ENCODE data around the gene RPF1.

The RPF1 gene

GRCh38 chr1:84492726-84493125, 13.7 kb downstream of the RPF1 start:
- Histone ChIP-seq H3K18ac (ENCODE audit: low read length) (no peak overlapping the region), H3K4ac (ENCODE audit: low read length) (no peak overlapping the region), H3K14ac (ENCODE audit: low read length) (no peak overlapping the region), H3K4me3 (ENCODE audit: low read length in 2 of 2) (no peak overlapping the region), H4K8ac (ENCODE audit: low read depth, low read length) (no peak overlapping the region), H3K4me1 (ENCODE audit: control insufficient read depth in 2 of 2, insufficient read depth in 1 of 2, low read depth in 1 of 2, low read length in 2 of 2) (no peaks in the 10 kb centered on the region), H2BK5ac (ENCODE audit: low read length) (no peak overlapping the region), H2BK120ac (ENCODE audit: low read depth, low read length) (no peak overlapping the region), H3K23ac (ENCODE audit: low read depth, low read length, poor library complexity) (no peak overlapping the region), H3K27ac (replicated peaks; ENCODE audit: low read length) (no peak overlapping the region), H4K91ac (ENCODE audit: low read depth, low read length, poor library complexity) (no peak overlapping the region), H2AFZ (ENCODE audit: low read length) (no peak overlapping the region), H3K4me2 (ENCODE audit: insufficient read depth, low read length, poor library complexity, severe bottlenecking) (no peak overlapping the region), H2BK15ac (ENCODE audit: low read length) (no peak overlapping the region), H3K27me3 (ENCODE audit: control insufficient read depth in 3 of 3, insufficient read depth in 3 of 3, low read depth in 1 of 3, low read length in 3 of 3) (no peaks in the 10 kb centered on the region), H2BK12ac (ENCODE audit: low read length) (no peak overlapping the region), H3K9ac (ENCODE audit: low read depth, low read length, poor library complexity) (no peak overlapping the region), H3K36me3 (replicated peaks in 1 of 2; ENCODE audit: control insufficient read depth in 2 of 2, insufficient read depth in 2 of 2, low read length in 2 of 2) (peaks cover 7 to 90% of the 10 kb centered on the region in 2 donors), H2AK5ac (ENCODE audit: low read depth, low read length) (no peak overlapping the region), H3K79me1 (ENCODE audit: low read depth, low read length) (peaks cover 1% of the 10 kb centered on the region), H3K9me3 (replicated peaks in 1 of 2; ENCODE audit: control insufficient read depth in 2 of 2, insufficient read depth in 1 of 2, low read depth in 1 of 2, low read length in 2 of 2) (no peaks in the 10 kb centered on the region)
- no CpG with 5 or more reads among the region's 1 CpG for WGBS, 2 donors (ENCODE audit: extremely low coverage in 2 of 2, insufficient read length in 2 of 2, insufficient replicate concordance in 1 of 2)
- no peak for DNase-seq (ENCODE audit: low spot score)

GRCh38 chr1:84493747-84494146, 14.7 kb downstream of the RPF1 start:
- H3K4ac ChIP-seq (ENCODE audit: low read length): no peak overlapping the region
- no peak overlapping the region for H3K4me2 ChIP-seq (ENCODE audit: insufficient read depth, low read length, poor library complexity, severe bottlenecking)
- peaks cover 7 to 98% of the 10 kb centered on the region in 2 donors for H3K36me3 ChIP-seq (replicated peaks in 1 of 2; ENCODE audit: control insufficient read depth in 2 of 2, insufficient read depth in 2 of 2, low read length in 2 of 2)
- no peak overlapping the region for H3K14ac ChIP-seq (ENCODE audit: low read length)
- DNase-seq (ENCODE audit: low spot score): no peak
- no peak overlapping the region for H2BK15ac ChIP-seq (ENCODE audit: low read length)
- no peak overlapping the region for H4K8ac ChIP-seq (ENCODE audit: low read depth, low read length)
- H3K4me1 ChIP-seq (ENCODE audit: control insufficient read depth in 2 of 2, insufficient read depth in 1 of 2, low read depth in 1 of 2, low read length in 2 of 2): no peaks in the 10 kb centered on the region
- H2BK120ac ChIP-seq (ENCODE audit: low read depth, low read length): no peak overlapping the region
- H3K27ac ChIP-seq (replicated peaks; ENCODE audit: low read length): no peak overlapping the region
- no peak overlapping the region for H2AFZ ChIP-seq (ENCODE audit: low read length)
- H3K9me3 ChIP-seq (replicated peaks in 1 of 2; ENCODE audit: control insufficient read depth in 2 of 2, insufficient read depth in 1 of 2, low read depth in 1 of 2, low read length in 2 of 2): no peaks in the 10 kb centered on the region
- WGBS, 2 donors (ENCODE audit: extremely low coverage in 2 of 2, insufficient read length in 2 of 2, insufficient replicate concordance in 1 of 2): no CpG with 5 or more reads among the region's 1 CpG
- no peak overlapping the region for H2AK5ac ChIP-seq (ENCODE audit: low read depth, low read length)
- no peak overlapping the region for H2BK5ac ChIP-seq (ENCODE audit: low read length)
- H3K9ac ChIP-seq (ENCODE audit: low read depth, low read length, poor library complexity): no peak overlapping the region
- no peak overlapping the region for H3K18ac ChIP-seq (ENCODE audit: low read length)
- H3K79me1 ChIP-seq (ENCODE audit: low read depth, low read length): peaks cover 1% of the 10 kb centered on the region
- H4K91ac ChIP-seq (ENCODE audit: low read depth, low read length, poor library complexity): no peak overlapping the region
- H2BK12ac ChIP-seq (ENCODE audit: low read length): no peak overlapping the region
- H3K23ac ChIP-seq (ENCODE audit: low read depth, low read length, poor library complexity): no peak overlapping the region
- H3K4me3 ChIP-seq (ENCODE audit: low read length in 2 of 2): no peak overlapping the region
- H3K27me3 ChIP-seq (ENCODE audit: control insufficient read depth in 3 of 3, insufficient read depth in 3 of 3, low read depth in 1 of 3, low read length in 3 of 3): no peaks in the 10 kb centered on the region

- no peak overlapping the region for H3K18ac ChIP-seq (ENCODE audit: low read length)
- no peak overlapping the region for H3K23ac ChIP-seq (ENCODE audit: low read depth, low read length, poor library complexity)
- WGBS, 2 donors (ENCODE audit: extremely low coverage in 2 of 2, insufficient read length in 2 of 2, insufficient replicate concordance in 1 of 2): no CpG with 5 or more reads among the region's 3 CpGs
- no peaks in the 10 kb centered on the region for H3K4me1 ChIP-seq (ENCODE audit: control insufficient read depth in 2 of 2, insufficient read depth in 1 of 2, low read depth in 1 of 2, low read length in 2 of 2)
- no peak overlapping the region for H4K91ac ChIP-seq (ENCODE audit: low read depth, low read length, poor library complexity)
- H4K8ac ChIP-seq (ENCODE audit: low read depth, low read length): no peak overlapping the region
- H2AK5ac ChIP-seq (ENCODE audit: low read depth, low read length): no peak overlapping the region
- no peaks in the 10 kb centered on the region for H3K9me3 ChIP-seq (replicated peaks in 1 of 2; ENCODE audit: control insufficient read depth in 2 of 2, insufficient read depth in 1 of 2, low read depth in 1 of 2, low read length in 2 of 2)
- no peak overlapping the region for H3K4ac ChIP-seq (ENCODE audit: low read length)
- H3K79me1 ChIP-seq (ENCODE audit: low read depth, low read length): peaks cover 1% of the 10 kb centered on the region
- no peak overlapping the region for H2BK120ac ChIP-seq (ENCODE audit: low read depth, low read length)
- peaks cover 5 to 100% of the 10 kb centered on the region in 2 donors for H3K36me3 ChIP-seq (replicated peaks in 1 of 2; ENCODE audit: control insufficient read depth in 2 of 2, insufficient read depth in 2 of 2, low read length in 2 of 2)
- no peaks in the 10 kb centered on the region for H3K27me3 ChIP-seq (ENCODE audit: control insufficient read depth in 3 of 3, insufficient read depth in 3 of 3, low read depth in 1 of 3, low read length in 3 of 3)
- no peak overlapping the region for H3K4me3 ChIP-seq (ENCODE audit: low read length in 2 of 2)
- H2BK15ac ChIP-seq (ENCODE audit: low read length): no peak overlapping the region
- H2AFZ ChIP-seq (ENCODE audit: low read length): no peak overlapping the region
- no peak overlapping the region for H3K9ac ChIP-seq (ENCODE audit: low read depth, low read length, poor library complexity)
- no peak overlapping the region for H2BK5ac ChIP-seq (ENCODE audit: low read length)
- H3K4me2 ChIP-seq (ENCODE audit: insufficient read depth, low read length, poor library complexity, severe bottlenecking): no peak overlapping the region
- no peak overlapping the region for H2BK12ac ChIP-seq (ENCODE audit: low read length)
- H3K14ac ChIP-seq (ENCODE audit: low read length): no peak overlapping the region
- H3K27ac ChIP-seq (replicated peaks; ENCODE audit: low read length): no peak overlapping the region
- no peak for DNase-seq (ENCODE audit: low spot score)
These were observed 17.4 kb downstream of the RPF1 start for GRCh38 chr1:84496498-84496897.

GRCh38 chr1:84497631-84498275, 18.7 kb downstream of the RPF1 start:
- H4K8ac ChIP-seq (ENCODE audit: low read depth, low read length): no peak overlapping the region
- no peak overlapping the region for H3K4me2 ChIP-seq (ENCODE audit: insufficient read depth, low read length, poor library complexity, severe bottlenecking)
- H3K4ac ChIP-seq (ENCODE audit: low read length): no peak overlapping the region
- no peak overlapping the region for H2AK5ac ChIP-seq (ENCODE audit: low read depth, low read length)
- no peaks in the 10 kb centered on the region for H3K4me1 ChIP-seq (ENCODE audit: control insufficient read depth in 2 of 2, insufficient read depth in 1 of 2, low read depth in 1 of 2, low read length in 2 of 2)
- H3K79me1 ChIP-seq (ENCODE audit: low read depth, low read length): no peaks in the 10 kb centered on the region
- H3K27me3 ChIP-seq (ENCODE audit: control insufficient read depth in 3 of 3, insufficient read depth in 3 of 3, low read depth in 1 of 3, low read length in 3 of 3): no peaks in the 10 kb centered on the region
- WGBS, 2 donors (ENCODE audit: extremely low coverage in 2 of 2, insufficient read length in 2 of 2, insufficient replicate concordance in 1 of 2): no CpG with 5 or more reads among the region's 2 CpGs
- H3K27ac ChIP-seq (replicated peaks; ENCODE audit: low read length): no peak overlapping the region
- H2BK5ac ChIP-seq (ENCODE audit: low read length): no peak overlapping the region
- no peak overlapping the region for H2BK12ac ChIP-seq (ENCODE audit: low read length)
- H3K4me3 ChIP-seq (ENCODE audit: low read length in 2 of 2): no peak overlapping the region
- no peaks in the 10 kb centered on the region for H3K9me3 ChIP-seq (replicated peaks in 1 of 2; ENCODE audit: control insufficient read depth in 2 of 2, insufficient read depth in 1 of 2, low read depth in 1 of 2, low read length in 2 of 2)
- H2AFZ ChIP-seq (ENCODE audit: low read length): no peak overlapping the region
- no peak overlapping the region for H3K23ac ChIP-seq (ENCODE audit: low read depth, low read length, poor library complexity)
- no peak overlapping the region for H4K91ac ChIP-seq (ENCODE audit: low read depth, low read length, poor library complexity)
- H3K14ac ChIP-seq (ENCODE audit: low read length): no peak overlapping the region
- no peak overlapping the region for H2BK15ac ChIP-seq (ENCODE audit: low read length)
- DNase-seq (ENCODE audit: low spot score): no peak
- H3K36me3 ChIP-seq (replicated peaks in 1 of 2; ENCODE audit: control insufficient read depth in 2 of 2, insufficient read depth in 2 of 2, low read length in 2 of 2): peaks cover 4 to 95% of the 10 kb centered on the region in 2 donors
- no peak overlapping the region for H3K18ac ChIP-seq (ENCODE audit: low read length)
- no peak overlapping the region for H3K9ac ChIP-seq (ENCODE audit: low read depth, low read length, poor library complexity)
- H2BK120ac ChIP-seq (ENCODE audit: low read depth, low read length): no peak overlapping the region

Measured in neuronal stem cell (in vitro differentiated cells).